ENCODE measurements around the gene SH2D1B.

The SH2D1B gene

GRCh38 chr1:162381383-162381782, 30.6 kb downstream of the SH2D1B start, which contains the start of gene C1orf226:
TSS of gene C1orf226 (plus strand) at chr1:162381728. CDS start at chr1:162381902, 174 bp downstream.
- DNase-seq: no peak

- no peak for DNase-seq
Observed at GRCh38 chr1:162380061-162380846, 31.7 kb downstream of the SH2D1B start.

DNA sequence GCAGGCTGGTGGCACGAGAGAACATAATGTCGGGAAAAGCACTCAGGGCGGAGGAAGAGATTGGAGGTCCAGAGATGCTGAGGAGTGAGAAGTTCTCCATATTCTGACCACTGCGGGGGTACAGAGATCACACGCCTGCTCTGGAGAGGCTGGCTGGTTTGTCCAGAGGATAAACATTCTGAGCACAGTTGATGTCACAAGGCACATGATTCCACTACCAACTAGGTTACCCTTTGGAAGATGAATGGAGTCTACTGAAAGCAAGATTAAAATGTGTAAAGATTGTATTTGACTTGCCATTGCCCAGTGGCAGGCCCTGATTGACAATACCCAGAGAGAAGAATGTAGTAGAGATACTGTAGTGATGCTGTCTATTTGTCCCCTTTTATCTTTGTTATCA, 35.2 kb downstream of the SH2D1B start, which contains the start of gene SPATA46:
Gene SPATA46, minus strand, starts transcription at position 164 of the 400 bp plus-strand sequence. Its CDS starts 64 bp downstream, at position 100.
- DNase-seq: no peak

GRCh38 chr1:162375463-162375862, 36.5 kb downstream of the SH2D1B start:
- no peak for DNase-seq

DNA sequence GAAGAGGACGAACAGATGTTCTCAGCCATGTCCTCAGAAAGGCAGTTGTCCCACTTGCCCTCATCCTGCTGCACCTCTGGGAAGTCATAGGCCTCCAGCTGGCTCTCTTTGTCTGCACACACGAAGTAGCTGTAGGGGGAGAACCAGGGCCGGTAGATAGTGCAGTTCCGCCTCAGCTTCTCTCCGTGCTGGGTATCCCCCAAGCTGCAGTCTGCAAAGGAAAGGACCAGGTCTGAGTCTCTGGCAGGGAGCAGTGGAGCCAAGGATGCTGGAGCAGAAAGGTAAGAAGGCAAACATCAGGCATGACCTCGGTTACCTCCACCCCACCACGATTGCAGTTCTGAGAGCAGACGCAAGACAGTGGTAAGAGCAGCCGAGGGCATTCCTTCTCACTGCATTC, 37.5 kb downstream of the SH2D1B start:
- DNase-seq: no peak

- DNase-seq: no peak
Observed at GRCh38 chr1:162373541-162374260, 38.2 kb downstream of the SH2D1B start.

GRCh38 chr1:162373072-162373427, 38.9 kb downstream of the SH2D1B start:
- DNase-seq: no peak

- DNase-seq: no peak
Observed at GRCh38 chr1:162372159-162373071, 39.5 kb downstream of the SH2D1B start.

DNA sequence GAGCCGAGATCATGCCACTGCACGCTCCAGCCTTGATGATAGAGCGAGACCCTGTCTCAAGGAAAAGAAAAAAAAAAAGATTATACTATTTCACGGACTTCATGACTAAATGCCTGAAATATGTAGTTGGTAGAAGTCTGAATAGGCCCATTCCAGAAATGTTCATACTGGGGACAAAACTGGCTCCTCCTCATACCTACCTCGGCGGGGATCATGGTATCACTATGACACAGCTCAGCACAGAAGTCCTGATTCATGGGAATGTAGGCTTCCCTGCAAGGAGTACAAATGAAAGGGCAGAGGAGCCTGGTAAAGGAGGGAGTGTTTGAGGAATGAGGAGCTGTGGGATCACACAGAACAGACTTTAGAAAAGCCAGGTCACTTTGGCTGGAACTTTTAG, 40.3 kb downstream of the SH2D1B start:
- no peak for DNase-seq

- no peak for DNase-seq
Observed at GRCh38 chr1:162370721-162371120, 41.2 kb downstream of the SH2D1B start.

- DNase-seq: no peak
Observed at GRCh38 chr1:162370161-162370560, 41.8 kb downstream of the SH2D1B start.

- no peak for DNase-seq
Observed at GRCh38 chr1:162369571-162369970, 42.4 kb downstream of the SH2D1B start.

GRCh38 chr1:162368451-162368850, 43.5 kb downstream of the SH2D1B start:
- no peak for DNase-seq

DNA sequence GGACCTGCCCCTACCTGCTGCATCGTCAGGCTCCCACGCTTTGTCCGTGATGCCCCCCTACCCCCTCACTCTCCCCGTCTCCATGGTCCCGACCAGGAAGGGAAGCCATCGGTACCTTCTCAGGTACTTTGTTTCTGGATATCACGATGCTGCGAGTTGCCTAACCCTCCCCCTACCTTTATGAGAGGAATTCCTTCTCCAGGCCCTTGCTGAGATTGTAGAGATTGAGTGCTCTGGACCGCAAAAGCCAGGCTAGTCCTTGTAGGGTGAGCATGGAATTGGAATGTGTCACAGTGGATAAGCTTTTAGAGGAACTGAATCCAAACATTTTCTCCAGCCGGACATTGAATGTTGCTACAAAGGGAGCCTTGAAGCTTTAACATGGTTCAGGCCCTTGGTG, 44.2 kb downstream of the SH2D1B start:
- DNase-seq: no peak

DNA sequence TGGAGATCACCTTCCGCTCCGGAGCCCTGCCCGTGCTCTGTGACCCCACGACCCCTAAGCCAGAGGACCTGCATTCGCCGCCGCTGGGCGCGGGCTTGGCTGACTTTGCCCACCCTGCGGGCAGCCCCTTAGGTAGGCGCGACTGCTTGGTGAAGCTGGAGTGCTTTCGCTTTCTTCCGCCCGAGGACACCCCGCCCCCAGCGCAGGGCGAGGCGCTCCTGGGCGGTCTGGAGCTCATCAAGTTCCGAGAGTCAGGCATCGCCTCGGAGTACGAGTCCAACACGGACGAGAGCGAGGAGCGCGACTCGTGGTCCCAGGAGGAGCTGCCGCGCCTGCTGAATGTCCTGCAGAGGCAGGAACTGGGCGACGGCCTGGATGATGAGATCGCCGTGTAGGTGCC, 44.9 kb downstream of the SH2D1B start:
- no peak for DNase-seq

DNA sequence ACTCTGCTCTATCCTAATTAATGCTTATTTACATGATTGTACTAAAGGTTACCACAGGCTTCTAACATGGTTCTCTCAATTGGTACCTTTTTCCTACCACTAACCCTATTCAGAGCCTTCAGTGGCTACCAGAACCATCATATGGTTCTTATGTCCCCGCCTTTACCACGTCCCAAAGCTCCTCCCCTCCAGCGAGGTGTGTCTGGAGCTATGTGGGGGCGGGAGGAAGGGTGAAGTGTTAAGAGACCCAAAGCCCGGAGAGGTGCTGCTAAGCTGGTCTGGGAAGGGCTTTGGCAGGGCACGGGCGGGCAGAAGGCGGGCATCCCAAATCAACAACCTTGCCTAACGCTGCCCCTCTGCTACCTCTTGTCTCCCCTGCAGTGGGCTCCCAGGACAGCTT, 45.3 kb downstream of the SH2D1B start:
- no peak for DNase-seq

DNA sequence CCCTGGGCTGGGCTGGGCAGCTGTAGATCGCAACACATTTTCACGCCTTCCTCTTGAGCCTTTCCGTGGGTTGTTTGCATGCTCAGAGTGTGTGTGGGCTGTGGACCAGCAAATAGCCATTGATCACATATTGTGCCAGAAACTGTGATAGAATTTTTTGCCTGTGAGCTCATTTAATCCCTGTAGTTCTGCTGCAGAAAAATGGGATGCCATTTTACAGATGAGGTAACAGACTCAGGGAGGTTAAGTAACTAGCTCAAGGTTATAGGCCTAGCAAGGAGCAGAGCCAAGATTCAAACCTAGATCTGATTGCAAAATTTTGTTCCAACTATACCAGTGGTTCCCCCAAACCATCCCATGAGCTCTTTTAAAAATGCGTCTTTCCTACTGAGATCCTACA, 45.8 kb downstream of the SH2D1B start:
- no peak for DNase-seq

DNA sequence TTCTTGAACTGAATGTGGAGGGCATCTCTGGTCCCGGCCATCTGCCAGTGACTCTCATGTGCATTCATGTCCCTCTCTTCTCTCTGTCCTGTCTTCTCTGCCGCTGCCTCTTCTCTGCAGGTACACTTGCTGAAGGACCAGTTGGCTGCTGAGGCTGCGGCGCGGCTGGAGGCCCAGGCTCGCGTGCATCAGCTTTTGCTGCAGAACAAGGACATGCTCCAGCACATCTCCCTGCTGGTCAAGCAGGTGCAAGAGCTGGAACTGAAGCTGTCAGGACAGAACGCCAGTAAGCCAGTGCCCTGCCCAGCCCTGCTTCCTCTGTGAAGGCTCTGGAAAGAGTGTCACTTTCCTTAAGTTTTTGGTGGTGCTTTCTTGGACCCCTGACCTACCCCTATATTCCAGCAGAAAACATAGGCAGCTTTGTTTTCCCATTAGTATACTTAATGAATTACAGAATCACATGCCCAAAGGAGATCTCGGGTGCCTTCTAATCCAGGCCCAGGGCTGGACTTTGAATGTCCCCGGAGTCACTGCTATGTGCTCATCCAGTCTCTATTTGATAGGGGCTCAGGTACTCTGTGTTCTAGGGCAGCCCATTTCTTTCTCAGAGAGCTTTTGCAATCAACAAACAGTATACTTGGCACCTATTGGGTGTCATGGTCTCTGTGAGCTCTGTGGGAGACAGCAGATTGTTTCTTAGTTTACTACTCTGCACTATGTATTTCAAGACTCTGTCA, 46.5 kb downstream of the SH2D1B start:
- DNase-seq: no peak

DNA sequence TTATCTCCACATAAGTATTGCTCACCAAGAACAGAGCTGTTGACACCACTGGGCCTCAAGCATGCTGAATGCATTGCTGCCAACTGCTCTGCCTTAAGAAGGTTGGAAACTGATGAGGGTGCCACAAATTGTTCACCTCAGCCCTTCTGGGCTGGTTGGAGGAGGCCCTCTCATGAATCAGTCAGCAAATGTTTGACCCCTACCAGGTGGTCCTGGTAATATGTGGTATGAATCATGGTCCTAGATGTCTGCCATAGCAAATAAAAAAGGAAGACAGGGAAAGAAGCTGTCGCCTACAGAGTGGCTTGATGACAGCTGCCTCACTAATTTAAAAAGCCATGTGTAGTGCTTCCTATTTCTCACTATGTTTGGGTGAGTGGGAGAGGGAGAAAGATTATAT, 47.4 kb downstream of the SH2D1B start:
- DNase-seq: no peak

GRCh38 chr1:162363823-162364222, 48.1 kb downstream of the SH2D1B start:
- no peak for DNase-seq

DNA sequence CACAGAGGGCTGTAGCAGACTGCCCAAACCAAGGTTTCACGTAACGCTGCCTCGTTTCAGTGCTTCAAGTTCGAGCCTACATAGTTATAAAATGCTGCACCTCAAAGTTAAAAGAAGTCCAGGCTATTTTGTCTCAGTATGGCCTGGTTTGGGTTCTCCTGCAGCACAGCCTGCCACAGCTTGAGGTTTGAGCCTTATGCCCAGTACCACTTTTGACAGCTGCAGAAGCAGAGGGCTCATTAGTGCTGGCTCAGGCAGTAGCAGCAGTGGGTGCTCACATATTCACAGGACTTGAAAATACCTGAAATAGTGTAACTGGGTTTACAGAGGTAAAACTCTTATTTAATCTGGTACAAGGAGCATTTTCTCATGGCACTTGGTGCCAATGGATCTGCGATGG, 50.6 kb downstream of the SH2D1B start:
- no peak for DNase-seq

- no peak for DNase-seq
Observed at GRCh38 chr1:162360874-162361260, 51.1 kb downstream of the SH2D1B start.
